ENCODE data around the gene RNF167. TPM values are rescaled to one million over a fixed set of nuclear protein-coding genes. Genes with fewer than 3 reads are reported as not detected.

Gene RNF167
- total and polyA plus RNA-seq, 2 experiments from 2014 or later: 59.2 to 66.5 TPM

DNA sequence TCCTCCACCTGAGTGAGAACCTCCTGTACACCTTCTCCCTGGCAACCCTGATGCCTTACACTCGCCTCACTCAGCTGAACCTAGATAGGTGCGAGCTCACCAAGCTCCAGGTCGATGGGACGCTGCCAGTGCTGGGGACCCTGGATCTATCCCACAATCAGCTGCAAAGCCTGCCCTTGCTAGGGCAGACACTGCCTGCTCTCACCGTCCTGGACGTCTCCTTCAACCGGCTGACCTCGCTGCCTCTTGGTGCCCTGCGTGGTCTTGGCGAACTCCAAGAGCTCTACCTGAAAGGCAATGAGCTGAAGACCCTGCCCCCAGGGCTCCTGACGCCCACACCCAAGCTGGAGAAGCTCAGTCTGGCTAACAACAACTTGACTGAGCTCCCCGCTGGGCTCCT lies 7.3 kb upstream of the RNF167 start:
- Histone ChIP-seq H3K4me1 (ENCODE audit: insufficient read depth) (no peaks in the 10 kb centered on the region), H3K9me3 (ENCODE audit: low read depth) (no peaks in the 10 kb centered on the region), H3K4me2 (no peak overlapping the region), H3K79me2 (peaks cover 6% of the 10 kb centered on the region), H3K27me3 (no peaks in the 10 kb centered on the region), H3K9me2 (replicated peaks; ENCODE audit: insufficient read depth) (no peaks in the 10 kb centered on the region), H3K27ac (no peak overlapping the region), H2AFZ (no peak overlapping the region), H3K36me3 (replicated peaks; ENCODE audit: insufficient read depth, low read depth) (no peaks in the 10 kb centered on the region), H4K20me1 (ENCODE audit: insufficient read depth, poor library complexity, severe bottlenecking) (no peaks in the 10 kb centered on the region), H3K4me3 (no peak overlapping the region)
- 88% methylated on average over 12 of the region's 12 CpGs for WGBS (ENCODE audit: low lambda C conversion rate, missing lambda C conversion rate)
- TF ChIP-seq EZH2 (IDR thresholded peaks at IDR 0.05; ENCODE audit: borderline replicate concordance) (no peak), EZH2phosphoT487 (IDR thresholded peaks at IDR 0.05; ENCODE audit: low read depth, severe bottlenecking, unreplicated experiment) (no peak)
- TF ChIP-seq, protein P1, sequence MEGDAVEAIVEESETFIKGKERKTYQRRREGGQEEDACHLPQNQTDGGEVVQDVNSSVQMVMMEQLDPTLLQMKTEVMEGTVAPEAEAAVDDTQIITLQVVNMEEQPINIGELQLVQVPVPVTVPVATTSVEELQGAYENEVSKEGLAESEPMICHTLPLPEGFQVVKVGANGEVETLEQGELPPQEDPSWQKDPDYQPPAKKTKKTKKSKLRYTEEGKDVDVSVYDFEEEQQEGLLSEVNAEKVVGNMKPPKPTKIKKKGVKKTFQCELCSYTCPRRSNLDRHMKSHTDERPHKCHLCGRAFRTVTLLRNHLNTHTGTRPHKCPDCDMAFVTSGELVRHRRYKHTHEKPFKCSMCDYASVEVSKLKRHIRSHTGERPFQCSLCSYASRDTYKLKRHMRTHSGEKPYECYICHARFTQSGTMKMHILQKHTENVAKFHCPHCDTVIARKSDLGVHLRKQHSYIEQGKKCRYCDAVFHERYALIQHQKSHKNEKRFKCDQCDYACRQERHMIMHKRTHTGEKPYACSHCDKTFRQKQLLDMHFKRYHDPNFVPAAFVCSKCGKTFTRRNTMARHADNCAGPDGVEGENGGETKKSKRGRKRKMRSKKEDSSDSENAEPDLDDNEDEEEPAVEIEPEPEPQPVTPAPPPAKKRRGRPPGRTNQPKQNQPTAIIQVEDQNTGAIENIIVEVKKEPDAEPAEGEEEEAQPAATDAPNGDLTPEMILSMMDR (IDR thresholded peaks at IDR 0.05; ENCODE audit: poor library complexity): no peak
- DNase-seq (ENCODE audit: low spot score): no peak

DNA sequence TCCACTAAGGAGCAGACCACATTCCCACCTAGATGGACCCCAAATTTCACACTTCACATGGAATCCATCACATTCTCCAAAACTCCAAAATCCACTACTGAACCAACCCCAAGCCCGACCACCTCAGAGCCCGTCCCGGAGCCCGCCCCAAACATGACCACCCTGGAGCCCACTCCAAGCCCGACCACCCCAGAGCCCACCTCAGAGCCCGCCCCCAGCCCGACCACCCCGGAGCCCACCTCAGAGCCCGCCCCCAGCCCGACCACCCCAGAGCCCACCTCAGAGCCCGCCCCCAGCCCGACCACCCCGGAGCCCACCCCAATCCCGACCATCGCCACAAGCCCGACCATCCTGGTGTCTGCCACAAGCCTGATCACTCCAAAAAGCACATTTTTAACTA lies 6.4 kb upstream of the RNF167 start:
- Histone ChIP-seq H4K20me1 (ENCODE audit: insufficient read depth, poor library complexity, severe bottlenecking) (no peaks in the 10 kb centered on the region), H3K27ac (no peak overlapping the region), H3K79me2 (peaks cover 15% of the 10 kb centered on the region), H3K36me3 (replicated peaks; ENCODE audit: insufficient read depth, low read depth) (no peaks in the 10 kb centered on the region), H3K4me2 (no peak overlapping the region), H3K27me3 (no peaks in the 10 kb centered on the region), H2AFZ (no peak overlapping the region), H3K9me3 (ENCODE audit: low read depth) (no peaks in the 10 kb centered on the region), H3K4me3 (no peak overlapping the region), H3K9me2 (replicated peaks; ENCODE audit: insufficient read depth) (no peaks in the 10 kb centered on the region), H3K4me1 (ENCODE audit: insufficient read depth) (peaks cover 6% of the 10 kb centered on the region)
- WGBS (ENCODE audit: low lambda C conversion rate, missing lambda C conversion rate): 91% methylated on average over 9 of the region's 16 CpGs
- no peak for TF ChIP-seq EZH2phosphoT487 (IDR thresholded peaks at IDR 0.05; ENCODE audit: low read depth, severe bottlenecking, unreplicated experiment)
- TF ChIP-seq EZH2 (IDR thresholded peaks at IDR 0.05; ENCODE audit: borderline replicate concordance): no peak
- TF ChIP-seq, protein P1 (IDR thresholded peaks at IDR 0.05; ENCODE audit: poor library complexity): no peak
- no peak for DNase-seq (ENCODE audit: low spot score)

DNA sequence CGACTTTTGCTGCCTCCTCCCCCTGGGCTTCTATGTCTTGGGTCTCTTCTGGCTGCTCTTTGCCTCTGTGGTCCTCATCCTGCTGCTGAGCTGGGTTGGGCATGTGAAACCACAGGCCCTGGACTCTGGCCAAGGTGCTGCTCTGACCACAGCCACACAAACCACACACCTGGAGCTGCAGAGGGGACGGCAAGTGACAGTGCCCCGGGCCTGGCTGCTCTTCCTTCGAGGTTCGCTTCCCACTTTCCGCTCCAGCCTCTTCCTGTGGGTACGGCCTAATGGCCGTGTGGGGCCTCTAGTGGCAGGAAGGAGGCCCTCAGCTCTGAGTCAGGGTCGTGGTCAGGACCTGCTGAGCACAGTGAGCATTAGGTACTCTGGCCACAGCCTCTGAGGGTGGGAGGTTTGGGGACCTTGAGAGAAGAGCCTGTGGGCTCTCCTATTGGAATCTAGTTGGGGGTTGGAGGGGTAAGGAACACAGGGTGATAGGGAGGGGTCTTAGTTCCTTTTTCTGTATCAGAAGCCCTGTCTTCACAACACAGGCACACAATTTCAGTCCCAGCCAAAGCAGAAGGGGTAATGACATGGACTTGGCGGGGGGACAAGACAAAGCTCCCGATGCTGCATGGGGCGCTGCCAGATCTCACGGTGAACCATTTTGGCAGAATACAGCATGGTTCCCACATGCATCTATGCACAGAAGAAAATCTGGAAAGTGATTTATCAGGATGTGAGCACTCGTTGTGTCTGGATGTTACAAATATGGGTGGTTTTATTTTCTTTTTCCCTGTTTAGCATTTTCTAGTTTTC lies 5.7 kb upstream of the RNF167 start:
- H3K27me3 ChIP-seq: no peaks in the 10 kb centered on the region
- 55% methylated on average over 14 of the region's 14 CpGs for WGBS (ENCODE audit: low lambda C conversion rate, missing lambda C conversion rate)
- H3K4me2 ChIP-seq: no peak overlapping the region
- H3K4me3 ChIP-seq: no peak overlapping the region
- H4K20me1 ChIP-seq (ENCODE audit: insufficient read depth, poor library complexity, severe bottlenecking): no peaks in the 10 kb centered on the region
- H3K79me2 ChIP-seq: peaks cover 22% of the 10 kb centered on the region
- no peaks in the 10 kb centered on the region for H3K36me3 ChIP-seq (replicated peaks; ENCODE audit: insufficient read depth, low read depth)
- H3K27ac ChIP-seq: no peak overlapping the region
- TF ChIP-seq, protein P1 (IDR thresholded peaks at IDR 0.05; ENCODE audit: poor library complexity): peak; percentile 17
- TF ChIP-seq EZH2 (IDR thresholded peaks at IDR 0.05; ENCODE audit: borderline replicate concordance): no peak
- H3K9me2 ChIP-seq (replicated peaks; ENCODE audit: insufficient read depth): no peaks in the 10 kb centered on the region
- peak; percentile 34 for DNase-seq (ENCODE audit: low spot score)
- H3K4me1 ChIP-seq (ENCODE audit: insufficient read depth): peaks cover 12% of the 10 kb centered on the region
- H3K9me3 ChIP-seq (ENCODE audit: low read depth): no peaks in the 10 kb centered on the region
- H2AFZ ChIP-seq: no peak overlapping the region
